ENCODE data around the gene MAST4. TPM values are rescaled to one million over a fixed set of nuclear protein-coding genes. Genes with fewer than 3 reads are reported as not detected.

Gene MAST4
- polyA plus RNA-seq, 1 experiment = 11.6 TPM

DNA sequence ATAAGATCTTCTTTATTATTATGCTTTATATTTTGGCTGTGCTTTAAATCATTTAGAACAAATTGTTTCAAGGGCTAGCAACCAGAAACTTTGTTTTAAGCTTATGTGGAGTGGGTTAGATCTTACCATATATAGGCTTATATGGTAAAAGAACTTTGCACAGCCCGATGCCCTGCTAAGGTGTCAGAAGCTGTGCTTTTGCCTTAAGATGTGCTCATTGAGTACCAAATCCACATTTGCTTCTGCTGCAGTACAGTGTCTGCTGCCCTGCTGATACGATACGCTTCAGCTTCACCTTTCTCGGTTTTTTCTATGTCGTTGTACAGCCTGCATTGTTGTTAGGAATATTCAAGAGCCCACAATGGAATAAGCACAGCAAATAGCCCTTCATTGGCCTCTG lies 565.6 kb downstream of the MAST4 start:
- ChIA-PET POLR2A (no interaction called here), CTCF (interaction anchor here (0.6 to 2.0 kb wide), 4 partner anchors 12 to 285 kb away, joined by 3 to 15 read pairs (median 6); no protein-coding TSS in a partner anchor)
- Histone ChIP-seq H3K9me3 (ENCODE audit: control insufficient read depth, insufficient read depth, low read length) (peaks cover 3% of the 10 kb centered on the region; the same call in 1 of the 2 replicates), H3K4me3 (ENCODE audit: low read depth, low read length) (no peak overlapping the region), H3K27ac (ENCODE audit: low read depth, low read length) (no peak overlapping the region), H3K27me3 (ENCODE audit: control insufficient read depth, insufficient read depth, low read length) (no peaks in the 10 kb centered on the region)
- TF ChIP-seq, protein P1, sequence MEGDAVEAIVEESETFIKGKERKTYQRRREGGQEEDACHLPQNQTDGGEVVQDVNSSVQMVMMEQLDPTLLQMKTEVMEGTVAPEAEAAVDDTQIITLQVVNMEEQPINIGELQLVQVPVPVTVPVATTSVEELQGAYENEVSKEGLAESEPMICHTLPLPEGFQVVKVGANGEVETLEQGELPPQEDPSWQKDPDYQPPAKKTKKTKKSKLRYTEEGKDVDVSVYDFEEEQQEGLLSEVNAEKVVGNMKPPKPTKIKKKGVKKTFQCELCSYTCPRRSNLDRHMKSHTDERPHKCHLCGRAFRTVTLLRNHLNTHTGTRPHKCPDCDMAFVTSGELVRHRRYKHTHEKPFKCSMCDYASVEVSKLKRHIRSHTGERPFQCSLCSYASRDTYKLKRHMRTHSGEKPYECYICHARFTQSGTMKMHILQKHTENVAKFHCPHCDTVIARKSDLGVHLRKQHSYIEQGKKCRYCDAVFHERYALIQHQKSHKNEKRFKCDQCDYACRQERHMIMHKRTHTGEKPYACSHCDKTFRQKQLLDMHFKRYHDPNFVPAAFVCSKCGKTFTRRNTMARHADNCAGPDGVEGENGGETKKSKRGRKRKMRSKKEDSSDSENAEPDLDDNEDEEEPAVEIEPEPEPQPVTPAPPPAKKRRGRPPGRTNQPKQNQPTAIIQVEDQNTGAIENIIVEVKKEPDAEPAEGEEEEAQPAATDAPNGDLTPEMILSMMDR (IDR thresholded peaks at IDR 0.05; ENCODE audit: low read depth, low read length) = no peak
- no peak for DNase-seq (ENCODE audit: low read depth, low spot score)

DNA sequence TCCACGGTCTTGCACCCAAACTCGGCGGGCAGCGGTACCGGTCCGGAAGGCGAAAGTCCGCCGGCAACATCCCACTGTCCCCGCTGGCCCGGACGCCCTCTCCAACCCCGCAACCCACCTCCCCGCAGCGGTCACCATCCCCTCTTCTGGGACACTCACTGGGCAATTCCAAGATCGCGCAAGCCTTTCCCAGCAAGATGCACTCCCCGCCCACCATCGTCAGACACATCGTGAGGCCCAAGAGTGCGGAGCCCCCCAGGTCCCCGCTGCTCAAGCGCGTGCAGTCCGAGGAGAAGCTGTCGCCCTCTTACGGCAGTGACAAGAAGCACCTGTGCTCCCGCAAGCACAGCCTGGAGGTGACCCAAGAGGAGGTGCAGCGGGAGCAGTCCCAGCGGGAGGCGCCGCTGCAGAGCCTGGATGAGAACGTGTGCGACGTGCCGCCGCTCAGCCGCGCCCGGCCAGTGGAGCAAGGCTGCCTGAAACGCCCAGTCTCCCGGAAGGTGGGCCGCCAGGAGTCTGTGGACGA lies 567.1 kb downstream of the MAST4 start:
- TF ChIP-seq, protein P1 (IDR thresholded peaks at IDR 0.05; ENCODE audit: low read depth, low read length) = no peak
- Histone ChIP-seq H3K27ac (ENCODE audit: low read depth, low read length) (no peak overlapping the region), H3K9me3 (ENCODE audit: control insufficient read depth, insufficient read depth, low read length) (peaks cover 3% of the 10 kb centered on the region; the same call in 1 of the 2 replicates), H3K4me3 (ENCODE audit: low read depth, low read length) (no peak overlapping the region), H3K27me3 (ENCODE audit: control insufficient read depth, insufficient read depth, low read length) (no peaks in the 10 kb centered on the region)
- ChIA-PET CTCF (interaction anchor here (0.5 to 2.0 kb wide), 2 partner anchors 14 to 1092 kb away, joined by 5 to 9 read pairs; no protein-coding TSS in a partner anchor), POLR2A (no interaction called here)
- DNase-seq (ENCODE audit: low read depth, low spot score) = no peak

DNA sequence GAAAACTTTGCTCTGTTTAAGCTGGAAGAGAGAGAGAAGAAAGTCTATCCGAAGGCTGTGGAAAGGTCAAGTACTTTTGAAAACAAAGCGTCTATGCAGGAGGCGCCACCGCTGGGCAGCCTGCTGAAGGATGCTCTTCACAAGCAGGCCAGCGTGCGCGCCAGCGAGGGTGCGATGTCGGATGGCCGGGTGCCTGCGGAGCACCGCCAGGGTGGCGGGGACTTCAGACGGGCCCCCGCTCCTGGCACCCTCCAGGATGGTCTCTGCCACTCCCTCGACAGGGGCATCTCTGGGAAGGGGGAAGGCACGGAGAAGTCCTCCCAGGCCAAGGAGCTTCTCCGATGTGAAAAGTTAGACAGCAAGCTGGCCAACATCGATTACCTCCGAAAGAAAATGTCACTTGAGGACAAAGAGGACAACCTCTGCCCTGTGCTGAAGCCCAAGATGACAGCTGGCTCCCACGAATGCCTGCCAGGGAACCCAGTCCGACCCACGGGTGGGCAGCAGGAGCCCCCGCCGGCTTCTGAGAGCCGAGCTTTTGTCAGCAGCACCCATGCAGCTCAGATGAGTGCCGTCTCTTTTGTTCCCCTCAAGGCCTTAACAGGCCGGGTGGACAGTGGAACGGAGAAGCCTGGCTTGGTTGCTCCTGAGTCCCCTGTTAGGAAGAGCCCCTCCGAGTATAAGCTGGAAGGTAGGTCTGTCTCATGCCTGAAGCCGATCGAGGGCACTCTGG lies 567.8 kb downstream of the MAST4 start:
- Histone ChIP-seq H3K4me3 (ENCODE audit: low read depth, low read length) (no peak overlapping the region), H3K27ac (ENCODE audit: low read depth, low read length) (no peak overlapping the region), H3K9me3 (ENCODE audit: control insufficient read depth, insufficient read depth, low read length) (peaks cover 3% of the 10 kb centered on the region; the same call in 1 of the 2 replicates), H3K27me3 (ENCODE audit: control insufficient read depth, insufficient read depth, low read length) (no peaks in the 10 kb centered on the region)
- ChIA-PET CTCF (interaction anchor here (0.6 to 6.2 kb wide), 5 partner anchors 14 to 1089 kb away, joined by 3 to 73 read pairs (median 10); no protein-coding TSS in a partner anchor), POLR2A (no interaction called here)
- TF ChIP-seq, protein P1 (IDR thresholded peaks at IDR 0.05; ENCODE audit: low read depth, low read length) = no peak
- DNase-seq (ENCODE audit: low read depth, low spot score) = no peak

DNA sequence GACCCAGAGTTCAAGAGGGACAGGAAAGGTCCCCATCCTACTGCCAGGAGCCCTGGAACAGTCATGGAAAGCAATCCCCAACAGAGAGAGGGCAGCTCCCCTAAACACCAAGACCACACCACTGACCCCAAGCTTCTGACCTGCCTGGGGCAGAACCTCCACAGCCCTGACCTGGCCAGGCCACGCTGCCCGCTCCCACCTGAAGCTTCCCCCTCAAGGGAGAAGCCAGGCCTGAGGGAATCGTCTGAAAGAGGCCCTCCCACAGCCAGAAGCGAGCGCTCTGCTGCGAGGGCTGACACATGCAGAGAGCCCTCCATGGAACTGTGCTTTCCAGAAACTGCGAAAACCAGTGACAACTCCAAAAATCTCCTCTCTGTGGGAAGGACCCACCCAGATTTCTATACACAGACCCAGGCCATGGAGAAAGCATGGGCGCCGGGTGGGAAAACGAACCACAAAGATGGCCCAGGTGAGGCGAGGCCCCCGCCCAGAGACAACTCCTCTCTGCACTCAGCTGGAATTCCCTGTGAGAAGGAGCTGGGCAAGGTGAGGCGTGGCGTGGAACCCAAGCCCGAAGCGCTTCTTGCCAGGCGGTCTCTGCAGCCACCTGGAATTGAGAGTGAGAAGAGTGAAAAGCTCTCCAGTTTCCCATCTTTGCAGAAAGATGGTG lies 568.8 kb downstream of the MAST4 start:
- Histone ChIP-seq H3K27ac (ENCODE audit: low read depth, low read length) (no peak overlapping the region), H3K4me3 (ENCODE audit: low read depth, low read length) (no peak overlapping the region), H3K9me3 (ENCODE audit: control insufficient read depth, insufficient read depth, low read length) (peaks cover 3% of the 10 kb centered on the region; the same call in 1 of the 2 replicates), H3K27me3 (ENCODE audit: control insufficient read depth, insufficient read depth, low read length) (no peaks in the 10 kb centered on the region)
- ChIA-PET POLR2A (no interaction called here), CTCF (interaction anchor here (0.6 to 6.2 kb wide), 7 partner anchors 15 to 1869 kb away, joined by 3 to 73 read pairs (median 4); no protein-coding TSS in a partner anchor)
- TF ChIP-seq, protein P1 (IDR thresholded peaks at IDR 0.05; ENCODE audit: low read depth, low read length) = no peak
- no peak for DNase-seq (ENCODE audit: low read depth, low spot score)
